ENCODE measurements around the gene TADA2A.

Gene TADA2A

DNA sequence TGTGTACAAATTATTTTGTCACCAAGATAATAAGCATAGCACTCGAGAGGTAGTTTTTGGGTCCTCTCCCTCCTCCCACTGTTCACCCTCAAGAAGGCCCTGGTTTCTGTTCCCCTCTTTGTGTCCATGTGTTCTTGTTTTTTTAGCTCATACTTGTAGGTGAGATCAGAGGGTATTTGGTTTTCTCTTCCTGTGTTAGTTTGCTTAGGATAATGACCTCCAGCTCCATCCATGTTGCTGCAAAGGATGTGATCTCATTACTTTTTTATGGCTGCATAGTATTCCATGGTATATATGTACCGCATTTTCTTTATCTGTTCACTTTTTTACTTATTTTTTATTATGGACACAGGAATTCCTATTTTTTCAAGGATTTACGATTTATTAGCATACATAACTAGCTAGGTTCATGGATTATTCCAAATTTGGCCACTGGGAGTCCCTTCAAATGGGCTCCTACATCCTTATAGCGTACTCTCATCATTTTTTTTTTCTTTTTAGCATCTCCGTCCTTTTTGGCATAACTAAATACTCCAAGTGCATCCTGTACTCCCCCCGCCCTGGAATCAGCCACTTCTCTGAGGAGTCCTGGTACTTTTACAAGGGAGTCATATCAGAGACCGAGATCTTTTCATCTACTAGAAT lies 7.3 kb downstream of the TADA2A start:
- Histone ChIP-seq H3K27ac (ENCODE audit: low read depth, low read length, poor library complexity, severe bottlenecking) (no peak overlapping the region), H3F3A (ENCODE audit: insufficient read depth, low read length) (no peaks in the 10 kb centered on the region), H3K79me2 (ENCODE audit: insufficient read depth, low read length) (no peaks in the 10 kb centered on the region), H2AFZ (ENCODE audit: low read length) (no peak overlapping the region), H3K36me3 (ENCODE audit: insufficient read depth, low read length) (peaks cover 66% of the 10 kb centered on the region), H3K9ac (ENCODE audit: low read length) (no peak overlapping the region), H3K27me3 (ENCODE audit: insufficient read depth, low read length) (no peaks in the 10 kb centered on the region), H3K4me1 (ENCODE audit: insufficient read depth, low read length, severe bottlenecking) (no peaks in the 10 kb centered on the region), H4K20me1 (ENCODE audit: insufficient read depth, low read length) (no peaks in the 10 kb centered on the region), H3K9me2 (ENCODE audit: low read depth, low read length) (no peaks in the 10 kb centered on the region), H3K4me2 (ENCODE audit: low read length) (no peak overlapping the region), H3K4me3 (ENCODE audit: low read depth, low read length, poor library complexity, severe bottlenecking) (no peak overlapping the region), H3K9me3 (ENCODE audit: low read length) (no peaks in the 10 kb centered on the region)
- TF ChIP-seq, protein P1, sequence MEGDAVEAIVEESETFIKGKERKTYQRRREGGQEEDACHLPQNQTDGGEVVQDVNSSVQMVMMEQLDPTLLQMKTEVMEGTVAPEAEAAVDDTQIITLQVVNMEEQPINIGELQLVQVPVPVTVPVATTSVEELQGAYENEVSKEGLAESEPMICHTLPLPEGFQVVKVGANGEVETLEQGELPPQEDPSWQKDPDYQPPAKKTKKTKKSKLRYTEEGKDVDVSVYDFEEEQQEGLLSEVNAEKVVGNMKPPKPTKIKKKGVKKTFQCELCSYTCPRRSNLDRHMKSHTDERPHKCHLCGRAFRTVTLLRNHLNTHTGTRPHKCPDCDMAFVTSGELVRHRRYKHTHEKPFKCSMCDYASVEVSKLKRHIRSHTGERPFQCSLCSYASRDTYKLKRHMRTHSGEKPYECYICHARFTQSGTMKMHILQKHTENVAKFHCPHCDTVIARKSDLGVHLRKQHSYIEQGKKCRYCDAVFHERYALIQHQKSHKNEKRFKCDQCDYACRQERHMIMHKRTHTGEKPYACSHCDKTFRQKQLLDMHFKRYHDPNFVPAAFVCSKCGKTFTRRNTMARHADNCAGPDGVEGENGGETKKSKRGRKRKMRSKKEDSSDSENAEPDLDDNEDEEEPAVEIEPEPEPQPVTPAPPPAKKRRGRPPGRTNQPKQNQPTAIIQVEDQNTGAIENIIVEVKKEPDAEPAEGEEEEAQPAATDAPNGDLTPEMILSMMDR (IDR thresholded peaks at IDR 0.05; ENCODE audit: low read length), result peak; percentile 13; the same call in 1 of the 2 replicates
- TF ChIP-seq EZH2 (IDR thresholded peaks at IDR 0.05; ENCODE audit: borderline replicate concordance, low read length), result no peak

DNA sequence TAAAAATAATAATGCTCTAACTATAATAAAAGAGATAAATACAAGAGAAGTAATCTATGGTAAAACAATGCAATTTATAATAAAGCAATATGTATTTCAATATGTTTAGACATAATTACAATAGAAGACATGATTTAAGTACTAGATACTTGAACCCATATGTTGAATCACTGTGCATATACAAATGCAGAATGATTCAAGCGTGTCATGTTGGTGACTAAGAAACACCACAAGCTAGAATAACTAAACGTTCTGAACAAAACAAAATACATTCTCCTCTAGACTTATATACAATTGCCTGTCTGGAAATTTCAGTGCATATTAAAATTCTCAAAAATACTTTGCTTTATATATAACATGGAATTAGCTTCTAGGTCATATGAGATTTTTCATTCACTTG lies 11.2 kb downstream of the TADA2A start:
- TF ChIP-seq EZH2 (IDR thresholded peaks at IDR 0.05; ENCODE audit: borderline replicate concordance, low read length), result no peak
- TF ChIP-seq, protein P1 (IDR thresholded peaks at IDR 0.05; ENCODE audit: low read length), result no peak
- no peak overlapping the region for H3K27ac ChIP-seq (ENCODE audit: low read depth, low read length, poor library complexity, severe bottlenecking)
- no peak overlapping the region for H3K9ac ChIP-seq (ENCODE audit: low read length)
- no peaks in the 10 kb centered on the region for H3K4me1 ChIP-seq (ENCODE audit: insufficient read depth, low read length, severe bottlenecking)
- H3K4me2 ChIP-seq (ENCODE audit: low read length), result no peak overlapping the region
- no peaks in the 10 kb centered on the region for H4K20me1 ChIP-seq (ENCODE audit: insufficient read depth, low read length)
- no peak overlapping the region for H3K4me3 ChIP-seq (ENCODE audit: low read depth, low read length, poor library complexity, severe bottlenecking)
- peaks cover 54% of the 10 kb centered on the region for H3K36me3 ChIP-seq (ENCODE audit: insufficient read depth, low read length)
- no peaks in the 10 kb centered on the region for H3K27me3 ChIP-seq (ENCODE audit: insufficient read depth, low read length)
- H3F3A ChIP-seq (ENCODE audit: insufficient read depth, low read length), result no peaks in the 10 kb centered on the region
- no peaks in the 10 kb centered on the region for H3K79me2 ChIP-seq (ENCODE audit: insufficient read depth, low read length)
- H3K9me2 ChIP-seq (ENCODE audit: low read depth, low read length), result no peaks in the 10 kb centered on the region
- H3K9me3 ChIP-seq (ENCODE audit: low read length), result no peaks in the 10 kb centered on the region
- no peak overlapping the region for H2AFZ ChIP-seq (ENCODE audit: low read length)

DNA sequence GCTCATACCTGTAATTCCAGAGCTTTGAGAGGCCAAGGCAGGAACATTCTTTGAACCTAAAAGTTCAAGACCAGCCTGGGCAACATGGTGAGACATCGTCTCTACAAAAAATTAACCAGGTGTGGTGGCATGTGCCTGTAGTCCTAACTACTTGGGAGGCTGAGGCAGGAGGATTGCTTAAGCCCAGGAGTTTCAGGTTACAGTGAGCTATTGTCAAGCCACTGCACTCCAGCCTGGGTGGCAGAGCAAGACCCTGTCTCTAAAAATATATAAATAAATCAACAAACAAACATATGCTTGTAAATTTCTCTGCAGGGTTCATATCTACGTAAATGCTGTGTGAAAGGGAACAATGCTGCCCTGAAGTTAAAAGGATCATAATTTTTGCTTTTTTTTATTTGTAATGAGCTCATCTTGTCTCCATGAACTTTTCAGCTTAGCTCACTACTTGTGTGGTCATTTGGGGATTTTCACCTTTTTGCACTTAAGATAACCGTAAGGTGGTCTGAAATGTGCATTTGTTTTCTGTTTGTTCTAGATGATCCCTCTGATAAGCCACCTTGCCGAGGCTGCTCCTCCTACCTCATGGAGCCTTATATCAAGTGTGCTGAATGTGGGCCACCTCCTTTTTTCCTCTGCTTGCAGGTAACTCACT lies 16.4 kb downstream of the TADA2A start:
- Histone ChIP-seq H3K9me2 (ENCODE audit: low read depth, low read length) (no peaks in the 10 kb centered on the region), H3K36me3 (ENCODE audit: insufficient read depth, low read length) (peaks cover 56% of the 10 kb centered on the region), H3K27me3 (ENCODE audit: insufficient read depth, low read length) (no peaks in the 10 kb centered on the region), H2AFZ (ENCODE audit: low read length) (no peak overlapping the region), H3K4me3 (ENCODE audit: low read depth, low read length, poor library complexity, severe bottlenecking) (no peak overlapping the region), H3K9ac (ENCODE audit: low read length) (no peak overlapping the region), H3K4me1 (ENCODE audit: insufficient read depth, low read length, severe bottlenecking) (no peaks in the 10 kb centered on the region), H3F3A (ENCODE audit: insufficient read depth, low read length) (no peaks in the 10 kb centered on the region), H3K27ac (ENCODE audit: low read depth, low read length, poor library complexity, severe bottlenecking) (no peak overlapping the region), H3K9me3 (ENCODE audit: low read length) (no peaks in the 10 kb centered on the region), H4K20me1 (ENCODE audit: insufficient read depth, low read length) (no peaks in the 10 kb centered on the region), H3K79me2 (ENCODE audit: insufficient read depth, low read length) (no peaks in the 10 kb centered on the region), H3K4me2 (ENCODE audit: low read length) (no peak overlapping the region)
- TF ChIP-seq, protein P1 (IDR thresholded peaks at IDR 0.05; ENCODE audit: low read length), result no peak
- no peak for TF ChIP-seq EZH2 (IDR thresholded peaks at IDR 0.05; ENCODE audit: borderline replicate concordance, low read length)

Data from OCI-LY1 (cell line).